Activated CD4-positive, alpha-beta T cell treated with anti-CD3 and anti-CD28 coated beads, Interleukin-2, amount 50 U/mL, for 24 hours (primary cell): ENCODE results near the gene PLA2G4D.
"Not testable (repeated sequence)": the region's sequence is repeated elsewhere in the genome, so short reads cannot be mapped to it uniquely, and the experiment has no call there.

ENCODE experiments used
- DNase-seq, 2 donors: peaks; one replicate each; pipeline ENCODE4 v3.0.0-alpha.2; 2020; ENCODE audit warnings: low read depth in 1 of 2, low spot score in 1 of 2

The PLA2G4D gene

GRCh38 chr15:42123546-42123945 is 29.2 kb upstream of the PLA2G4D start:
- DNase-seq: no peak

GRCh38 chr15:42121682-42122081 is 27.3 kb upstream of the PLA2G4D start:
- no peak for DNase-seq

GRCh38 chr15:42121021-42121420 is 26.7 kb upstream of the PLA2G4D start:
- DNase-seq: no peak

GRCh38 chr15:42120285-42120684 is 25.9 kb upstream of the PLA2G4D start:
- DNase-seq: no peak

GRCh38 chr15:42119446-42119760 is 25.0 kb upstream of the PLA2G4D start:
- no peak for DNase-seq

- DNase-seq: no peak
Observed at GRCh38 chr15:42118650-42119445, 24.5 kb upstream of the PLA2G4D start.

- no peak for DNase-seq
Observed at GRCh38 chr15:42111924-42112323, 17.6 kb upstream of the PLA2G4D start.

GRCh38 chr15:42110367-42110766 is 16.0 kb upstream of the PLA2G4D start:
- DNase-seq: no peak

- no peak for DNase-seq
Observed at GRCh38 chr15:42108806-42109205, 14.4 kb upstream of the PLA2G4D start.

- no peak for DNase-seq
Observed at GRCh38 chr15:42108189-42108588, 13.8 kb upstream of the PLA2G4D start.

- DNase-seq: no peak
Observed at GRCh38 chr15:42107473-42107872, 13.1 kb upstream of the PLA2G4D start.

- no peak for DNase-seq
Observed at GRCh38 chr15:42106288-42106687, 11.9 kb upstream of the PLA2G4D start.

- DNase-seq: no peak
Observed at GRCh38 chr15:42104095-42104891, 9.9 kb upstream of the PLA2G4D start.

- no peak for DNase-seq
Observed at GRCh38 chr15:42102646-42103235, 8.4 kb upstream of the PLA2G4D start.

GRCh38 chr15:42101861-42102260 is 7.5 kb upstream of the PLA2G4D start:
- DNase-seq: no peak

GRCh38 chr15:42100021-42100800 is 5.8 kb upstream of the PLA2G4D start:
- no peak for DNase-seq

- DNase-seq: no peak
Observed at GRCh38 chr15:42097018-42097417, 2.7 kb upstream of the PLA2G4D start.

GRCh38 chr15:42093966-42094365 is 396 bp downstream of the PLA2G4D start:
- DNase-seq: no peak

GRCh38 chr15:42092398-42093318 is 1.7 kb downstream of the PLA2G4D start:
- no peak for DNase-seq

GRCh38 chr15:42091753-42092397 is 2.5 kb downstream of the PLA2G4D start:
- not testable (repeated sequence) for DNase-seq
